IMR-90 (cell line): ENCODE results near the gene GDI2. TPM values are rescaled to one million over a fixed set of nuclear protein-coding genes. Genes with fewer than 3 reads are reported as not detected.

Experiments
- ATAC-seq: fragments of 200-7000 bp; cut with Tn5 transposase; 2 replicates; pipeline ENCODE4 v1.9.1; 2020; ENCODE audit warnings: low read depth, mild to moderate bottlenecking, moderate library complexity
- BruUV-seq: library from RNA; stranded (reverse); fragments of 400-500 nt; replicated peaks from 2 replicates; lab custom pipeline; 2021; lab: Mats Ljungman, UMichigan
- CTCF ChIA-PET: fragments of 300-600 bp; formaldehyde crosslinking; extraction: SDS; loops from one replicate; lab custom pipeline; 2021; ENCODE audit warnings: antibody characterized with exemption; lab: Yijun Ruan, JAX
- POLR2A ChIA-PET: fragments of 300-600 bp; sonication (Branson Sonifier 250); formaldehyde crosslinking; loops from one replicate; lab custom pipeline; 2022; ENCODE audit warnings: antibody characterized with exemption; ENCODE audit not compliant: unreplicated experiment; lab: Charles Lee
- DNase-seq: peaks from one replicate; pipeline ENCODE4 v3.0.0; 2013
- H2AFZ ChIP-seq: replicated peaks from 2 replicates; pipeline ENCODE3; 2013; ENCODE audit warnings: low read length, mild to moderate bottlenecking; ENCODE audit not compliant: poor library complexity
- H2AK5ac ChIP-seq: 2 replicates; pipeline ENCODE4 v1.6.1; 2013; ENCODE audit warnings: low read depth, low read length, inconsistent platforms
- H2AK9ac ChIP-seq: replicated peaks from 2 replicates; pipeline ENCODE3; 2013; ENCODE audit warnings: mild to moderate bottlenecking, low read depth, low read length, moderate library complexity; ENCODE audit not compliant: poor library complexity
- H2BK120ac ChIP-seq: 2 replicates; pipeline ENCODE4 v1.6.1; 2013; ENCODE audit warnings: low read depth, low read length, inconsistent platforms
- H2BK15ac ChIP-seq: 3 replicates; pipeline ENCODE4 v1.6.1; 2013; ENCODE audit warnings: low read depth, low read length, inconsistent platforms
- H2BK20ac ChIP-seq: 2 replicates; pipeline ENCODE4 v1.6.1; 2013; ENCODE audit warnings: low read depth, mild to moderate bottlenecking, inconsistent platforms, low read length, moderate library complexity
- H2BK5ac ChIP-seq: 2 replicates; pipeline ENCODE4 v1.6.1; 2013; ENCODE audit warnings: mild to moderate bottlenecking, low read depth, low read length, inconsistent platforms; ENCODE audit not compliant: poor library complexity, severe bottlenecking
- H3K14ac ChIP-seq: replicated peaks from 2 replicates; pipeline ENCODE4 v1.6.1; 2013; ENCODE audit warnings: low read depth, low read length, inconsistent platforms
- H3K18ac ChIP-seq: 2 replicates; pipeline ENCODE4 v1.6.1; 2013; ENCODE audit warnings: low read depth, low read length, control low read depth
- H3K23ac ChIP-seq: 2 replicates; pipeline ENCODE4 v1.6.1; 2013; ENCODE audit warnings: low read depth, low read length, inconsistent platforms
- H3K27ac ChIP-seq: 2 replicates; pipeline ENCODE4 v1.5.1; 2013; ENCODE audit warnings: mild to moderate bottlenecking, control low read depth, low read length; ENCODE audit not compliant: insufficient read depth
- H3K27me3 ChIP-seq: 2 replicates; pipeline ENCODE4 v1.6.1; 2013; ENCODE audit warnings: low read length; ENCODE audit not compliant: control insufficient read depth, insufficient read depth
- H3K36me3 ChIP-seq: 2 replicates; pipeline ENCODE4 v1.6.1; 2013; ENCODE audit warnings: low read length, mixed read lengths; ENCODE audit not compliant: control insufficient read depth, insufficient read depth
- H3K4ac ChIP-seq: 2 replicates; pipeline ENCODE4 v1.6.1; 2013; ENCODE audit warnings: low read depth, low read length, inconsistent platforms
- H3K4me1 ChIP-seq: 2 replicates; pipeline ENCODE4 v1.6.1; 2013; ENCODE audit warnings: low read length, mixed read lengths; ENCODE audit not compliant: control insufficient read depth, insufficient read depth
- H3K4me2 ChIP-seq: 2 replicates; pipeline ENCODE4 v1.6.1; 2013; ENCODE audit warnings: low read depth, mild to moderate bottlenecking, control low read depth, low read length, moderate library complexity
- H3K4me3 ChIP-seq: 2 replicates; pipeline ENCODE4 v1.5.1; 2013; ENCODE audit warnings: low read depth, mild to moderate bottlenecking, control low read depth, low read length, moderate library complexity; ENCODE audit not compliant: insufficient read depth
- H3K56ac ChIP-seq: 2 replicates; pipeline ENCODE4 v1.6.1; 2013; ENCODE audit warnings: low read length, inconsistent platforms; ENCODE audit not compliant: insufficient read depth; ENCODE audit errors: extremely low read depth
- H3K79me1 ChIP-seq, 2 experiments: 2 replicates each; pipeline ENCODE4 v1.6.1; 2013; ENCODE audit warnings: low read length in 2 of 2, inconsistent platforms in 1 of 2, low read depth in 1 of 2
- H3K9ac ChIP-seq: 2 replicates; pipeline ENCODE4 v1.6.1; 2013; ENCODE audit warnings: low read depth, low read length, control low read depth
- H3K9me1 ChIP-seq: 2 replicates; pipeline ENCODE4 v1.6.1; 2013; ENCODE audit warnings: low read length, inconsistent platforms; ENCODE audit not compliant: insufficient read depth
- H3K9me3 ChIP-seq: 2 replicates; pipeline ENCODE4 v1.6.1; 2013; ENCODE audit warnings: low read length; ENCODE audit not compliant: control insufficient read depth, insufficient read depth
- H4K20me1 ChIP-seq: 2 replicates; pipeline ENCODE4 v1.6.1; 2013; ENCODE audit warnings: low read length, inconsistent platforms; ENCODE audit not compliant: insufficient read depth
- H4K5ac ChIP-seq: 2 replicates; pipeline ENCODE4 v1.6.1; 2013; ENCODE audit warnings: mild to moderate bottlenecking, low read depth, low read length, control low read depth
- H4K8ac ChIP-seq, 2 experiments: 2 replicates each; pipeline ENCODE4 v1.6.1; 2013; ENCODE audit warnings: low read depth in 2 of 2, low read length in 2 of 2, control low read depth in 1 of 2, inconsistent platforms in 1 of 2
- H4K91ac ChIP-seq: 2 replicates; pipeline ENCODE4 v1.6.1; 2013; ENCODE audit warnings: low read depth, low read length, inconsistent platforms; ENCODE audit not compliant: insufficient read depth
- BHLHE40 ChIP-seq: fragments of 150-350 bp; IDR thresholded peaks from 2 replicates; pipeline ENCODE4 v1.6.1; 2016; ENCODE audit warnings: mild to moderate bottlenecking, low read depth, low read length
- CHD1 ChIP-seq: IDR thresholded peaks from 2 replicates; pipeline ENCODE4 v1.6.1; 2012; ENCODE audit warnings: low read depth, low read length, improper control_type of control experiment
- CTCF ChIP-seq: conservative IDR thresholded peaks from 2 replicates; pipeline ENCODE4 v1.5.1; 2012; ENCODE audit warnings: mild to moderate bottlenecking, low read depth, low read length, improper control_type of control experiment
- ELK1 ChIP-seq: fragments of 150-350 bp; IDR thresholded peaks from 2 replicates; pipeline ENCODE4 v1.6.1; 2016; ENCODE audit warnings: low read depth, mild to moderate bottlenecking, low read length, moderate library complexity, borderline replicate concordance
- FOS ChIP-seq: fragments of 150-350 bp; IDR thresholded peaks from 2 replicates; pipeline ENCODE4 v1.6.1; 2016; ENCODE audit warnings: low read depth, low read length
- MAFK ChIP-seq: IDR thresholded peaks from 2 replicates; pipeline ENCODE4 v1.6.1; 2012; ENCODE audit warnings: low read depth, low read length, improper control_type of control experiment
- MAZ ChIP-seq: IDR thresholded peaks from 2 replicates; pipeline ENCODE4 v1.6.1; 2012; ENCODE audit warnings: low read depth, mild to moderate bottlenecking, low read length, improper control_type of control experiment, moderate library complexity, borderline replicate concordance
- NFE2L2 ChIP-seq: fragments of 150-350 bp; IDR thresholded peaks from 2 replicates; pipeline ENCODE4 v1.6.1; 2016; ENCODE audit warnings: low read depth, mild to moderate bottlenecking, low read length
- POLR2A ChIP-seq: IDR thresholded peaks from 2 replicates; pipeline ENCODE4 v1.6.1; 2012; ENCODE audit warnings: mild to moderate bottlenecking, low read depth, low read length
- RAD21 ChIP-seq: IDR thresholded peaks from 2 replicates; pipeline ENCODE4 v1.6.1; 2012; ENCODE audit warnings: low read length, improper control_type of control experiment
- RCOR1 ChIP-seq: IDR thresholded peaks from 2 replicates; pipeline ENCODE4 v1.6.1; 2012; ENCODE audit warnings: mild to moderate bottlenecking, low read length, improper control_type of control experiment; ENCODE audit not compliant: insufficient replicate concordance
- RFX5 ChIP-seq: IDR thresholded peaks from 2 replicates; pipeline ENCODE4 v1.8.0; 2012; ENCODE audit warnings: low read depth, mild to moderate bottlenecking, low read length, moderate library complexity
- SMC3 ChIP-seq: fragments of 150-350 bp; IDR thresholded peaks from 2 replicates; pipeline ENCODE4 v1.6.1; 2016; ENCODE audit warnings: low read depth, mild to moderate bottlenecking, antibody characterized with exemption, low read length, moderate library complexity
- WGBS, 2 experiments: methylation state at CpG; one replicate each; pipeline versions ENCODE4 v1.1.5 to v1.1.7; 2013; ENCODE audit warnings: missing lambda C conversion rate in 2 of 2; ENCODE audit not compliant: insufficient read length in 1 of 2; ENCODE audit errors: extremely low coverage in 2 of 2; 5-methylcytosine and 5-hydroxymethylcytosine counted together
- dilution Hi-C: fragments of 300-500 bp; cut with HindIII; formaldehyde crosslinking; loops from one replicate; pipeline ENCODE4 v1.14.3; 2018; ENCODE audit warnings: low sequenced_read_pairs; ENCODE audit not compliant: unreplicated experiment
- in situ Hi-C: fragments of 300-500 bp; cut with MboI; formaldehyde crosslinking; loops from 3 replicates; pipeline ENCODE4 v1.14.3; 2019; ENCODE audit warnings: low sequenced_read_pairs, inconsistent platforms, mixed read lengths
- intact Hi-C: fragments of 100-400 bp; cut with micrococcal nuclease; formaldehyde crosslinking; loops from 2 replicates; pipeline ENCODE4 v1.10.0; 2022
- polyA plus RNA-seq, 3 experiments: library from polyadenylated mRNA; depleted of rRNA; stranded (reverse); fragments of >200 nt; gene quantifications; 2 replicates each; pipeline ENCODE4 v1.2.3, GENCODE V29; 2012; ENCODE audit warnings: low replicate concordance in 1 of 3
- total RNA-seq: library from RNA; depleted of rRNA; stranded (reverse); fragments of >200 nt; gene quantifications from 2 replicates; pipeline ENCODE4 v1.2.3, GENCODE V29; 2012

Gene GDI2
- total and polyA plus RNA-seq, 2 of the 4 experiments (the other 2 are of a cell fraction) = 171 to 396 TPM

GRCh38 chr10:5840314-5841307 is 27.4 kb upstream of the GDI2 start:
- 41% methylated on average over 16 of the region's 40 CpGs; no CpG with 5 or more reads in 1 of the 2 experiments for WGBS, 2 experiments
- Histone ChIP-seq H3K9me3 (no peaks in the 10 kb centered on the region), H3K27me3 (no peaks in the 10 kb centered on the region), H3K23ac (no peak overlapping the region), H3K4me2 (no peak overlapping the region), H3K36me3 (no peaks in the 10 kb centered on the region), H4K5ac (no peak overlapping the region), H3K9ac (no peak overlapping the region), H3K4me1 (no peaks in the 10 kb centered on the region), H2AFZ (peak overlapping the region; percentile 80), H3K9me1 (no peaks in the 10 kb centered on the region), H2AK5ac (no peak overlapping the region), H3K4ac (no peak overlapping the region), H3K4me3 (no peak overlapping the region), H3K14ac (no peak overlapping the region), H3K18ac (no peak overlapping the region), H4K8ac (no peak overlapping the region), H2BK20ac (no peak overlapping the region), H4K20me1 (no peaks in the 10 kb centered on the region; the same call in 1 of the 2 replicates), H2BK15ac (no peak overlapping the region), H3K27ac (no peak overlapping the region), H4K91ac (no peak overlapping the region), H3K79me1 (no peaks in the 10 kb centered on the region), H3K56ac (no peak overlapping the region), H2AK9ac (no peak overlapping the region), H2BK120ac (no peak overlapping the region), H2BK5ac (no peak overlapping the region)
- in situ Hi-C loops (no loop called here), dilution Hi-C loops (no loop called here), intact Hi-C loops (no loop called here)
- DNase-seq = no peak
- ChIA-PET CTCF (no interaction called here), POLR2A (no interaction called here)
- no TSS peak for BruUV-seq
- no peak for ATAC-seq
- TF ChIP-seq CTCF = no peak
- no peak for TF ChIP-seq NFE2L2
- no peak for TF ChIP-seq BHLHE40
- no peak for TF ChIP-seq MAZ
- TF ChIP-seq MAFK = no peak
- TF ChIP-seq FOS = no peak
- no peak for TF ChIP-seq CHD1
- no peak for TF ChIP-seq RFX5
- no peak for TF ChIP-seq ELK1
- TF ChIP-seq POLR2A = no peak
- TF ChIP-seq SMC3 = no peak
- TF ChIP-seq RAD21 = no peak
- TF ChIP-seq RCOR1 = no peak
